Omental fat pad (tissue), 4 donors: ENCODE results near the gene GCDH. TPM values are rescaled to one million over a fixed set of nuclear protein-coding genes. Genes with fewer than 3 reads are reported as not detected.
A peak's percentile ranks its signal among the peaks of the same experiment; 100 is the strongest.

Source experiments
- ATAC-seq: fragments of 150-250 bp; one replicate; pipeline ENCODE4 v1.9.1; 2016; ENCODE audit warnings: mild to moderate bottlenecking, moderate library complexity; ENCODE audit not compliant: low FRiP score
- DNase-seq: peaks from one replicate; pipeline ENCODE4 v3.0.0-alpha.2; 2019; ENCODE audit warnings: low spot score
- CTCF ChIP-seq, 3 donors: fragments of 450-650 bp; IDR thresholded peaks; one replicate each; pipeline ENCODE4 v1.5.1; 2016 to 2017; ENCODE audit warnings: antibody characterized with exemption in 3 of 3, mild to moderate bottlenecking in 3 of 3, moderate library complexity in 2 of 3
- total RNA-seq, 4 donors: library from RNA; depleted of rRNA; stranded (reverse); fragments of >200 nt; gene quantifications; one replicate each; pipeline ENCODE4 v1.1.0, GENCODE V29; 2016

Gene GCDH
- total RNA-seq, 4 donors from 2014 or later = 36.1 to 51.4 (median 45.2) TPM

GRCh38 chr19:12891553-12892021 lies 627 bp downstream of the GCDH start:
- no peak for TF ChIP-seq CTCF (IDR thresholded peaks at IDR 0.05)
- DNase-seq = no peak
- no peak for ATAC-seq

- ATAC-seq = no peak
- no peak for TF ChIP-seq CTCF (IDR thresholded peaks at IDR 0.05)
- DNase-seq = no peak
Observed at GRCh38 chr19:12893582-12893981, 2.6 kb downstream of the GCDH start.

- ATAC-seq = no peak
- DNase-seq = no peak
- no peak for TF ChIP-seq CTCF (IDR thresholded peaks at IDR 0.05)
Observed at GRCh38 chr19:12896460-12896859, 5.5 kb downstream of the GCDH start.

GRCh38 chr19:12899891-12900518 lies 9.0 kb downstream of the GCDH start:
- TF ChIP-seq CTCF (IDR thresholded peaks at IDR 0.05) = no peak
- ATAC-seq (no peak), DNase-seq (no peak)

- DNase-seq = no peak
- no peak for TF ChIP-seq CTCF (IDR thresholded peaks at IDR 0.05)
- no peak for ATAC-seq
Observed at GRCh38 chr19:12907166-12907565, 16.2 kb downstream of the GCDH start.

GRCh38 chr19:12912571-12912970 lies 21.6 kb downstream of the GCDH start:
- DNase-seq = no peak
- ATAC-seq = no peak
- no peak for TF ChIP-seq CTCF (IDR thresholded peaks at IDR 0.05)

- TF ChIP-seq CTCF (IDR thresholded peaks at IDR 0.05) = no peak
- ATAC-seq = peak; percentile 57
- no peak for DNase-seq
Observed at GRCh38 chr19:12913011-12913561, 22.1 kb downstream of the GCDH start.
